ENCODE data around the gene LPAR3.
"Not testable (repeated sequence)": the region's sequence is repeated elsewhere in the genome, so short reads cannot be mapped to it uniquely, and the experiment has no call there.

DNA sequence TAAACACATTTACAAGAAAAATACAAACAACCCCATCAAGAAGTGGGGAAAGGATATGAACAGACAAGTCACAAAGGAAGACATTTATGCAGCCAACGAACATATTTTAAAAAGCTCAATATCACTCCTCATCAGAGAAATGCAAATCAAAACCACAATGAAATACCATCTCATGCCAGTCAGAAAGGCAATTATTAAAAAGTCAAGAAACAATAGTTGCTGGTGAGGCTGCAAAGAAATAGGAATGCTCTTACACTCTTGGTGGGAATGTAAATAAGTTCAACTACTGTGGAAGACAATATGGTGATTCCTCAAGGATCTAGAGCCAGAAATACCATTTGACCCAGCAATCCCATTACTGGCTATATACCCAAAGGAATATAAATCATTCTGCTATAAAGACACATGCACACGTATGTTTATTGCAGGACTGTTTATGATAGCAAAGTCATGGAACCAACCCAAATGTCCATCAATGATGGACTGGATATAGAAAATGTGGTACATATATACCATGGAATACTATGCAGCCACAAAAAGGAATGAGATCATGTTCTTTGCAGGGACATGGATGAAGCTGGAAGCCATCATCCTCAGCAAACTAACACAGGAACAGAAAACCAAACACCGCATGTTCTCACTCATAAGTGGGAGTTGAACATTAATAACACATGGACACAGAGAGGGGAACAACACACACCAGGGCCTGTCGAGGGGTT is 15.9 kb upstream of the LPAR3 start:
- TF ChIP-seq, protein P1, sequence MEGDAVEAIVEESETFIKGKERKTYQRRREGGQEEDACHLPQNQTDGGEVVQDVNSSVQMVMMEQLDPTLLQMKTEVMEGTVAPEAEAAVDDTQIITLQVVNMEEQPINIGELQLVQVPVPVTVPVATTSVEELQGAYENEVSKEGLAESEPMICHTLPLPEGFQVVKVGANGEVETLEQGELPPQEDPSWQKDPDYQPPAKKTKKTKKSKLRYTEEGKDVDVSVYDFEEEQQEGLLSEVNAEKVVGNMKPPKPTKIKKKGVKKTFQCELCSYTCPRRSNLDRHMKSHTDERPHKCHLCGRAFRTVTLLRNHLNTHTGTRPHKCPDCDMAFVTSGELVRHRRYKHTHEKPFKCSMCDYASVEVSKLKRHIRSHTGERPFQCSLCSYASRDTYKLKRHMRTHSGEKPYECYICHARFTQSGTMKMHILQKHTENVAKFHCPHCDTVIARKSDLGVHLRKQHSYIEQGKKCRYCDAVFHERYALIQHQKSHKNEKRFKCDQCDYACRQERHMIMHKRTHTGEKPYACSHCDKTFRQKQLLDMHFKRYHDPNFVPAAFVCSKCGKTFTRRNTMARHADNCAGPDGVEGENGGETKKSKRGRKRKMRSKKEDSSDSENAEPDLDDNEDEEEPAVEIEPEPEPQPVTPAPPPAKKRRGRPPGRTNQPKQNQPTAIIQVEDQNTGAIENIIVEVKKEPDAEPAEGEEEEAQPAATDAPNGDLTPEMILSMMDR (conservative IDR thresholded peaks at IDR 0.05): not testable (repeated sequence)
- not testable (repeated sequence) for TF ChIP-seq ZFX (IDR thresholded peaks at IDR 0.05)
